Gastroesophageal sphincter (tissue), 3 donors: ENCODE data around the gene MRPL11.

Experiments used
- EP300 ChIP-seq: sonication (generic); formaldehyde crosslinking; IDR thresholded peaks from one replicate; pipeline ENCODE4 v1.6.1; 2017; ENCODE audit warnings: antibody characterized with exemption, mild to moderate bottlenecking
- POLR2A ChIP-seq, 2 donors: fragments of 450-650 bp; IDR thresholded peaks; one replicate each; pipeline ENCODE4 v1.6.1; 2017; ENCODE audit warnings: antibody characterized with exemption in 2 of 2, mild to moderate bottlenecking in 2 of 2, moderate library complexity in 1 of 2
- POLR2AphosphoS5 ChIP-seq: sonication (generic); formaldehyde crosslinking; IDR thresholded peaks from one replicate; pipeline ENCODE4 v1.6.1; 2017; ENCODE audit warnings: antibody characterized with exemption
- TF ChIP-seq, protein P1 (sequence below), 4 experiments: fragments of 200-600 bp in 2 of 4; fragments of 450-650 bp in 2 of 4; sonication (generic) in 1 of 4; IDR thresholded peaks; one replicate each; pipeline ENCODE4 v1.5.1; 2017 to 2019; ENCODE audit warnings: antibody characterized with exemption in 4 of 4, mild to moderate bottlenecking in 2 of 4, moderate library complexity in 2 of 4

DNA sequence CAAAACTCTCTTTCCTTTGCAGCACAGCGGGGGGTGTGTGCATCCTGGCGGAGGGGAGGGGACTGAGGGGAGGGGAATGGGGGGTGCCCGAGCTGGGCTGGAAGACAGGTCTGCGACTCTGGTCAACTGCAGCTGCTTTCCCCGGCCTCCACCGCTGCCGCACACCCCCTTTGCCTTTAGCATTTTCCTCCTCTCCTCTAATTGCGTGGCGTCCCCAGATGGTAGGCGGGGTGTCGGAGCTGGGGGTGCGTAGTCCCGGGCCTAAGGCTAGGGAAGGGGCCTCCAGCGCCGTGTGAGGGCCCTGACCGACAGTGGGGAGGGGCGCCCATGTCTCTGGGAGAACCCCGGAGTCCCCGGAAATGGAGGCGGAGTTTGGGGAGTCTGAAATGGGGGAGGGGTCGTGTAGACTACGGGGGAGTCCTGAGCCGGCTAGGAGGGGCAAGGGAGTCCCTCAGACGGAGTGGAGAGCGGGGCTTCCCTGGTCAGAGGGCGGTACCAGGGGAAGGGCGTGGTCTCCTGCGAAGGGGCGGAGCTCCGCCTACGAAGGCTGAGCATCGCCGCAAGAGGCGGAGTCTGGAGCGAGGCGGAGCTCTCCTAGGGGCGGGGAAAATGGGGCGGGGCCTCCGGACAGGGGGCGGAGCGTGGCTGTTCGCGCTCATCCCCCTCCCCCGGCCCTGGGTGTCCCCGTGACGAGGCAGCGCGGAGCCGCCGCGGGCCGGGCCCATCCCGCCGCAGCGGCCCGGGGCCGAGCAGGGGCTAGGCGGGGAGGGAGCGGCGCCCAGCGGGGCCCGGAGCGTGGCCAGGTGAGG, 27.8 kb upstream of the MRPL11 start, which contains the start of gene PELI3:
- TF ChIP-seq, protein P1, sequence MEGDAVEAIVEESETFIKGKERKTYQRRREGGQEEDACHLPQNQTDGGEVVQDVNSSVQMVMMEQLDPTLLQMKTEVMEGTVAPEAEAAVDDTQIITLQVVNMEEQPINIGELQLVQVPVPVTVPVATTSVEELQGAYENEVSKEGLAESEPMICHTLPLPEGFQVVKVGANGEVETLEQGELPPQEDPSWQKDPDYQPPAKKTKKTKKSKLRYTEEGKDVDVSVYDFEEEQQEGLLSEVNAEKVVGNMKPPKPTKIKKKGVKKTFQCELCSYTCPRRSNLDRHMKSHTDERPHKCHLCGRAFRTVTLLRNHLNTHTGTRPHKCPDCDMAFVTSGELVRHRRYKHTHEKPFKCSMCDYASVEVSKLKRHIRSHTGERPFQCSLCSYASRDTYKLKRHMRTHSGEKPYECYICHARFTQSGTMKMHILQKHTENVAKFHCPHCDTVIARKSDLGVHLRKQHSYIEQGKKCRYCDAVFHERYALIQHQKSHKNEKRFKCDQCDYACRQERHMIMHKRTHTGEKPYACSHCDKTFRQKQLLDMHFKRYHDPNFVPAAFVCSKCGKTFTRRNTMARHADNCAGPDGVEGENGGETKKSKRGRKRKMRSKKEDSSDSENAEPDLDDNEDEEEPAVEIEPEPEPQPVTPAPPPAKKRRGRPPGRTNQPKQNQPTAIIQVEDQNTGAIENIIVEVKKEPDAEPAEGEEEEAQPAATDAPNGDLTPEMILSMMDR (IDR thresholded peaks at IDR 0.05), result peak in 1 of 4 experiments; percentile 17
- TF ChIP-seq EP300 (no peak), POLR2A (IDR thresholded peaks at IDR 0.05) (peak; percentile 39 to 45), POLR2AphosphoS5 (peak; percentile 24)
